Fibroblast of lung (primary cell): Measurements from ENCODE around the gene AGPAT1.

Experiments
- EZH2 ChIP-seq: IDR thresholded peaks from 2 replicates; pipeline ENCODE4 v1.5.1; 2012; ENCODE audit warnings: low read length, control low read depth, mild to moderate bottlenecking; ENCODE audit errors: missing control alignments
- TF ChIP-seq, protein P1 (sequence below), 2 donors: IDR thresholded peaks in 1 of 2; conservative IDR thresholded peaks in 1 of 2; 1 replicate in 1 of 2; 2 replicates in 1 of 2; pipeline ENCODE4 v1.5.1; 2011 to 2012; ENCODE audit warnings: low read length in 2 of 2, control low read depth in 1 of 2, inconsistent platforms in 1 of 2, low read depth in 1 of 2, mild to moderate bottlenecking in 1 of 2

DNA sequence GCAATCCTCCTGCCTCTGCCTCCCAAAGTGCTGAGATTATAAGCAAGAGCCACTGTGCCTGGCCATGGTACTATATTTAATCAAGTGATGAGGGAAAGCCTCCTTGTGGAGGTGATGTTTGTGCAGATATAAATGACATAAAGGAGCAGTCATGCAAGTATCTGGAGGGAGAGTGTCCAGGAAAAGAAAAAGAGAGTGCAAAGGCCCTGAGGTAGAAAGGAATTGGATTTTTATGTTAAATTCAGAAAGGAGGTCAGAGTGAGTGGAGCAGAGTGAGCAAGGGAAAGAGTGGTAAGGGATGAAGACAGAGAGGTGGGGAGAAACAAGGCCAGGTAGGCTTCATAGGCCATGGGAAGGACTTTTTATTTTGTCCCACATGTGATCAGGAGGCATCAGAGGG, 38.4 kb downstream of the AGPAT1 start:
- TF ChIP-seq, protein P1, sequence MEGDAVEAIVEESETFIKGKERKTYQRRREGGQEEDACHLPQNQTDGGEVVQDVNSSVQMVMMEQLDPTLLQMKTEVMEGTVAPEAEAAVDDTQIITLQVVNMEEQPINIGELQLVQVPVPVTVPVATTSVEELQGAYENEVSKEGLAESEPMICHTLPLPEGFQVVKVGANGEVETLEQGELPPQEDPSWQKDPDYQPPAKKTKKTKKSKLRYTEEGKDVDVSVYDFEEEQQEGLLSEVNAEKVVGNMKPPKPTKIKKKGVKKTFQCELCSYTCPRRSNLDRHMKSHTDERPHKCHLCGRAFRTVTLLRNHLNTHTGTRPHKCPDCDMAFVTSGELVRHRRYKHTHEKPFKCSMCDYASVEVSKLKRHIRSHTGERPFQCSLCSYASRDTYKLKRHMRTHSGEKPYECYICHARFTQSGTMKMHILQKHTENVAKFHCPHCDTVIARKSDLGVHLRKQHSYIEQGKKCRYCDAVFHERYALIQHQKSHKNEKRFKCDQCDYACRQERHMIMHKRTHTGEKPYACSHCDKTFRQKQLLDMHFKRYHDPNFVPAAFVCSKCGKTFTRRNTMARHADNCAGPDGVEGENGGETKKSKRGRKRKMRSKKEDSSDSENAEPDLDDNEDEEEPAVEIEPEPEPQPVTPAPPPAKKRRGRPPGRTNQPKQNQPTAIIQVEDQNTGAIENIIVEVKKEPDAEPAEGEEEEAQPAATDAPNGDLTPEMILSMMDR (conservative IDR thresholded peaks at IDR 0.05 in 1 of 2, IDR thresholded peaks at IDR 0.05 in 1 of 2; ENCODE audit: low read depth in 1 of 2, low read length in 2 of 2), result no peak
- no peak for TF ChIP-seq EZH2
